Cardiac septum (tissue), 1 donor: ENCODE measurements around the gene MYH6. TPM values are rescaled to one million over a fixed set of nuclear protein-coding genes. Genes with fewer than 3 reads are reported as not detected.
A peak's percentile ranks its signal among the peaks of the same experiment; 100 is the strongest.
"Not testable (repeated sequence)": the region's sequence is repeated elsewhere in the genome, so short reads cannot be mapped to it uniquely, and the experiment has no call there.

Experiments
- DNase-seq: peaks from one replicate; pipeline ENCODE4 v3.0.0-alpha.2; 2020; ENCODE audit warnings: low spot score
- intact Hi-C: fragments of 100-400 bp; cut with DNase I; formaldehyde crosslinking; loops from one replicate; pipeline ENCODE4 v1.14.0; 2022
- total RNA-seq: library from RNA; stranded (reverse); fragmentation: NEBNext Ultra II Directional; extraction: Animal tissue kit (Norgen Biotek cat#: 25700); gene quantifications from one replicate; pipeline ENCODE4 v1.2.1, GENCODE V29; 2021
- donor health status: DM: no; HTN: no; CAD: no.

MYH6 gene
- total RNA-seq, 1 donor from 2014 or later, result 170 TPM

DNA sequence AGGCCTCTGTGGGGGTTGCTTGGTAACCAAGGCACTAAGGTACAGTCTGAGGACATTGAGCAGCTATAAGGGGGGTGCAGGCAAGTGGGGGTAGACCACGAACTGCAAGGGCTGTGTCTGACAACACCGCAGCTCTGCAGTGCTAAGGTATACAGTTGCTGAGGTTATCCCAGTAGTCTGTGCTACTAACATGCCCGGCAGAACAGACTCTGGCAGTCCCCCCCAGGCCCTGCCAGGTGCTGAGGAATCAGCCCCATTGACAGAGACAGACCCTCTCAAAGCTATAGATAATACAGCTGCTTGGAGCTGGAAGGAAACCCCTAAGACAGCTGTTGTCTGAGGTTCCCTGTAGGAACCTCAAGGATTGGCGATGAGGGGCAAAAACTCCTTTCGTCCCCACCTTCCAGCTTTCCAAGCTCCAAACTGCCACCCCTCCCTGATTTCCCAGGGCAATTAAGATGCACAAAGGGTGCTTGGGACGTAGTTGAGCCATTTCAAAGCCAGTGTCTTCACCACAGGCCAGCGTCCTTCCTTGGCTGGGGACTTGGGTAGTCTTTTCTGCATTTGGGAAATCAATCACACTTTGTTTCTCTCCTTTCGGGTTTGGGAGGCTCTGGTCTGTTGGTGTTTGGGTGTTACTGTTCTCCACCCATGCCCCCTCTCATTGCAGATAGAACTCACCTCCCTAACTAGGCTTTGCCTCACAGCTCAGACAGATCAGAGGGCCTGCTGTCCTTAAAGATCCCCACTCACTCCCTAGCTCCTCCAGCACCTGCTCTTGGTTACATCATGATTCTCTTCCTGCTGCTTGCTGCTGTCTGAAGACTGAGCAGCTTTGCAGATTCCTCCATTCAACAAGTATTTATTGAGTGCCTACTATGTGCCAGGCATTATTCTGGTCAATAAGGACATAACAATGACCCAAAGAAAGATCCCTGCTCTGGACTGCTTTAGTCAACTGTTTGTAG is 29.3 kb upstream of the MYH6 start:
- intact Hi-C loops, result no loop called here
- DNase-seq, result no peak

DNA sequence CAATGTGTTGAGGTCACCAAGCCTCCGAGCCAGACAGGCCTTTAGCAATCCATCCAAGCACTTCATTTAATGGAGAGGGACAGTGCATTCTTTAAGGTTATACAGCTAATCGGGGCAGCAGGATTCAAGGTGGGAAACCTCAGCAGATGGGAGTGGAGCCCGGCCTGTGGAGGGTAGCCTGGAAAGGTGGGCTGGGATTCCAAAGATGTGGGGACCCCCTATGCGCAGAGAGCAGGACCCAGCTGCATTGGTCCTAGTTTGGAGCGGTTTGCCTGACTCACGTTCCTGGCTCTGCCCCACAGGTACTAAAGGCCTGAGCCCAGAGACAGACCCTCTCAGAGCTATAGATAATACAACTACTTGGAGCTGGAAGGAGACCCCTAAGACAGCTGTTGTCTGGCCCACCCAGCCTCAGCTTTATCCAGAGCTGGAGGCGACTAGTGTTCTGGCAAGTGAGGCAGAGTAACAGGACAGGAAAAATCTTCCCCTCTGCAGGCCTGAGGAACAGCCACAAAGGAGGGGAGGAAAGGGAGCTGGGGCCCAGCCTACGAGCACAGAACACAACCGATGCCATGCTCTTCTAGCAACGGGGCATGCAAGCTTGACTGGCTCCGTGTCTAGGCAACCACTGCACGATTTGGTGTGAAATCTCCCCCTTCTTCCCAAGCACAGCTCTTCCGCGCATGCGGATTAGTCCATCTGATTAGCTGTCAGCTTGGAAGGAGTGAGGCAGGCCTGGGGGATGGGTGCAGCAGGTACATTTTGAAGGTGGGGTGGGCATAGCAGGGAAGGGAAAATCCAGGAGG is 28.5 kb upstream of the MYH6 start:
- intact Hi-C loops, result no loop called here
- peak; percentile 72 for DNase-seq

DNA sequence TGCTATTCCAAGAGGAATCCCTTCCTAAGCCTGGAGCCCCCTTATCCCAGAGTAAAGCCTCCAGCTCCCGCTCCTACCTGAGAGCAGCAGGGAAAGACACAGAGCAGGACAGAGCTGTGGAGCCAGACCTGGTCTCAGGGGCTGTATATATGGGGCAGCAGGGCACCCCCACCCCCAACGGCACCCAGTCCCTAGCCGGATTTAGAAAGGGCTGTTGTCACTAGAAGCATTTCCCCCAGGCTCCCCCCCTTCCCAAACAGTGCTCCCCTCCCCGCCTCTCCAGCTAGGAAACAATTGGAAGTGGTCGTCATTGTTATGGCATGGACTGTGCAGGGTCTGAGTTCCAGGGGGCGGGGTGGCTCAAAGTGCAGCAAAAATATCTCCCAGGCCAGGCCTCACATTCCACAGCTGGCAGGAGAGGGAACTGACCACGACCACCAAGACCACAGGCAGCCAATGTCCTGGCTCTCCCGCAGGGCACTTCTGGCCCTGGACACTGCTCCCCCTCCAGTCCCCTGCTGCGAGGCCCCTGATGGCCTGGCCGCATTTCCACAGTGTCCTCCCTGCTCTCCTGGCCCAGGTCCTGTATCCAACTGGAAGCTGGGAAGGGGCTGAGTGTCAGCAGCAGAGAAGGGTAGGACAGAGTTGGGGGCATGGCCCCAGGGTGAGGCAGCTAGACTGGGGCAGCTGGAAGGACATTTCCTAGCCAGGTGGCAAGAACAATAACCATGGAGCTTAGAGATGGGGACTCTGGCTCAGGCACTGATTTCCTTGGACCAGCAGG is 27.7 kb upstream of the MYH6 start, which contains the start of gene MYH7:
Gene MYH7 (minus strand): TSS at position 118 of the 784 bp plus-strand sequence. CDS start 1,928 bp downstream, outside the sequence.
- peak; percentile 88 for DNase-seq

DNA sequence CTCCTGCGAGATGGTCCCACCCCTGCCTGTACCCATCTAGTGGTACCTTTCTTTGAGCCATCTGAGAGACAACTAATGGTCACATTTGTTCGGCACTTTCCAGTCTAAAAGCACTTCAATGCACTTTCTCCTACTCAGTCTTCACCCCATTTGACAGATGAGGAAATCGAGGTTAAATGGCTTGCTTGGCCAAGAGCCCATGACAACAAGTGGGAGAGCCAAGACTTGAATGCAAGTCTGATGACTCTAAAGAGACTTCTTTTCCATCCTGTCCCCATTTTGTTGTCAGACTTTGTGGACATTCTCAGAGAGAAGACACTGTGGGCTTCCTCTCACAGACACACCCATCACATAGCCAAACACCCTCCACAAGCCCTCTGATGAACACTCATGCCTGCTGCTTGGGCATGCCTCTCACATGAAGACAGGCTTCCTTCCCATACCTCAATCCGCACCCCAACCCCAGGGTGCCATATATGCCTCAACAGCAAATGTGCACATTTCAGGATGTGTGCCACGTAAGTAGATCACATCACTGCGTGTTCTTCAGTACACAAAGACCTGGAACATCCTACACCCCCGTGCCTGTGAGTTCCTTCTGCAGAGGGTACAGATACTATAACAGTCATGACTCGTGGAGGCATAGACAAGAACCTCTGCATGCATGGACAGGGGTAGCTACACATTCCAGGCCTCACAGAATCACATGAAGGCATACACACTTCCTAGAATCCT is 26.6 kb upstream of the MYH6 start:
- peak; percentile 47 for DNase-seq
- intact Hi-C loops, result no loop called here

More for the DNA sequence above, 27.7 kb upstream of the MYH6 start, which contains the start of gene MYH7:
- intact Hi-C loops, result no loop called here

DNA sequence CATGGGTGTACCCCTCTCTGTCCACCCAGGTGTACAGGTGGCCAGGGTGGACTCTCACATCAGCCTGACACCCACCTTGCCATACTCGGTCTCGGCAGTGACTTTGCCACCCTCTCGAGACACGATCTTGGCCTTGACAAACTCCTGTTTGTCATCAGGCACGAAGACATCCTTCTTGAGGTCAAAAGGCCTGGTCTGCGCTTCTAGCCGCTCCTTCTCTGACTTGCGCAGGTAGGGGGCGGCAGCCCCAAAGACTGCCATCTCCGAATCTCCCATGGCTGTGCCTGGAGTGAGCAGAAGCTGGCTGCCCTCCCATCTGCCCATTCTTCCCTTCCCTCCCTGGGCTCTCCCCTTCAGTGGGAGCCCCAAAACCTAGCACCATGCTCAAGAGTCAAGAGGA is 25.4 kb upstream of the MYH6 start:
- peak; percentile 80 for DNase-seq
- intact Hi-C loops, result no loop called here

- DNase-seq, result peak; percentile 71
- intact Hi-C loops, result no loop called here
These were observed 24.9 kb upstream of the MYH6 start for GRCh38 chr14:23432946-23433345.

DNA sequence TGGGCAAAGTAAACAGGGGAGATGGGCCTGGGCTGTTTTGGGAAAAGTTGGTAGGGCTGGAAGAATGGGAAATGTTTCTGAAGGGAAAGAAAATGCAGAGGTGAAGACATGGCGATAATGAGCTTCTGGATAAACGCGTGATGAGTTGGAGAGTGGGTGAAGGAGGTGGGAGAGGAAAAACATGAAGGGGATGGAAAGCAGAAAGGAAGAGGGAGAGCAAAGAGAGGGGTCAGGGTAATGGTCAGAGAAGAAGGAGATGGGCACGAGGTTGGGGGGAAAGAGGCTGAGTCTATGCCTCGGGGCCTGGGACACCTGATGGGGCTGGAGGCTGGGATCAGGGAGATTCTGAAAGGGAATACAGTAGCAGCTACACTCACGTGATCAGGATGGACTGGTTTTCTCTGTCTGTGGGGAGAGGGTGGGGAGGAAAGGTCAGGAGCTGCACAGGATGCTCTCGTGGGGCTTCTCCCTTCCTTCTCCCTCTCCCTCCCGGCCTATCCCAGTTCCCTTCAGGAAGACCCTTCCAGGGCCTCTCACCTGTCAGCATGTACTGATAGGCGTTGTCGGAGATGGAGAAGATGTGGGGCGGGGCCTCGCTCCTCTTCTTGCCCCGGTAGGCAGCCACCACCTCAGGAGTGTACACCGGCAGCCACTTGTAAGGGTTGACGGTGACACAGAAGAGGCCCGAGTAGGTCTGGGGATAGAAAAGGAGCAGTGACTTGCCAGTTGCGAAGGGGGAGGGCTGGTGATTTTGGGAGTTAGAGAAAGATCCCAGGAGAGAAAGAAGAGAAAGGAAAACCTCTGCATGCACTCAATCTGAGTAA is 24.2 kb upstream of the MYH6 start:
- DNase-seq, result peak; percentile 74
- intact Hi-C loops, result no loop called here

- DNase-seq, result peak; percentile 71
- intact Hi-C loops, result no loop called here
These were observed 23.4 kb upstream of the MYH6 start for GRCh38 chr14:23431486-23431885.

DNA sequence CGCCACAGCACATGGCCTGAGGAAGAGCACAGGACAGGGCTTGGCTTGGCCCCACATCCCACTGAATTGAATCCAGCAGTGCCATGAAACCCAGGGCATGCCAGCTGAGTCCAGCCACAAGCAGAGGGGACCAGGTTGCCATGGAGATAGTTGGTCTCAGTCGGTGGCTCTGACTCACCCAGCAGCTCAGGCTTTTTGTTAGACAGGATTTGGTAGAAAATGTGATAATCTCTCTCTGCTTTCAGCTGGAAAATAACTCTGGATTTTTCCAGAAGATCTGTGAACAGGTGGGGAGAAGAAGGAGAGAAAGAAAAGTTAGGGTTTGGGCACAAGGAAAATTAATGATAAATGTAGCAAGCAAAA is 22.6 kb upstream of the MYH6 start:
- intact Hi-C loops, result no loop called here
- DNase-seq, result no peak

GRCh38 chr14:23430016-23430722 is 22.1 kb upstream of the MYH6 start:
- intact Hi-C loops, result no loop called here
- DNase-seq, result peak; percentile 75

- DNase-seq, result peak; percentile 71
- intact Hi-C loops, result no loop called here
These were observed 20.8 kb upstream of the MYH6 start for GRCh38 chr14:23428686-23429495.

DNA sequence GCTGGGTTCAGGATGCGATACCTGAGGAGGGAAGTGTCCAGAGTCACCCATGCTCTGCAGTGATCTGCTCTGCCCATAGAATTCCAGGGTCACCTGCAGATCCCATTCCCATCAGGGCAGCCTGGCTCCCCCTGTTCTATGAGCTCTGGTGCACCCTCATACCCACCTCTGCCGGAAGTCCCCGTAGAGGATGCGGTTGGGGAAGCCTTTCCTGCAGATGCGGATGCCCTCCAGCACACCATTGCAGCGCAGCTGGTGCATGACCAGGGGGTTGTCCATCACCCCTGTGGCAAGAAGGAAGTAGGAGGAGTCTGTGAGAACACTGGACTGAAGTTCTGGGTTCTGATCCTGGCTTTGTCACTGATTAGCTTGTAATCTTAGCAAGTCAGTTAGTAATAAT is 17.7 kb upstream of the MYH6 start:
- DNase-seq, result peak; percentile 9
- intact Hi-C loops, result not testable (repeated sequence)

- intact Hi-C loops, result no loop called here
These were observed 17.1 kb upstream of the MYH6 start for GRCh38 chr14:23425169-23425568.

DNA sequence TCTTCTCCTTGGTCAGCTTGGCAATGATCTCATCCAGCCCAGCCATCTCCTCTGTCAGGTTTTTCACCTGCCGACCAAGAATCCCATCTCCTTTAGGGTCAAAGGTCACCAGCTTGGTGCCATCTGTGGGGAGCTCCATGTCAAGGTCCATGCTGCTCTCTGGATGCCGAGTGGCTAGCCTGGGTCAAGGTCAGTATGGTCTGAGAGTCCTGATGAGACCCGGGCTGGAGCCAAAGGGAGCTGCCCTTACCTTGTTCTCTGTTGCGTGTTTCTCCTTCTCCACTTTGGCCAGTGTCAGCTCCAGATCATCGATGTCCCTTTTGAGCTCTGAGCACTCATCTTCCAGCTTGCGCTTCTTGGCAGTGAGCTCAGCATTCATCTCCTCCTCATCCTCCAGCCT is 15.6 kb upstream of the MYH6 start:
- intact Hi-C loops, result no loop called here
- DNase-seq, result no peak

More at GRCh38 chr14:23425169-23425568, 17.1 kb upstream of the MYH6 start:
- DNase-seq, result no peak

DNA sequence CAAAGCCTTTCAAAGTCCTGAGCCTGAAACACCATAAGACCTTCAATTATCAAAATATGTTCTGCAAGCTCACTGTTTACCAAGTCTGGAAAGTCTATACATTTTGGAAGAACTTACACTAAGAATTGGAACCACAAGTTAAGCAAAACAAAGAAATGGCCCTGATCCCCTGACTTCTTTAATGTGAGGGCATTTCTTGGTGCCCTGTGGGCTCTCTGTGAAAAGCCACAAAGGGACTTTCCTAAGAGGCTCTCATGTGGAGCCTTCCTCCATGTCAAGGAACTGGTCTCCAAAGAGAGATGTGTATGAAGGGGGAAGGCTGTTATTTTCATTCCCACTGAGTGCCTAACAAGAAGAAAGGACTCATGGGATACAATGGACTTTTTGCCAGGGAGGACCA is 13.5 kb upstream of the MYH6 start:
- intact Hi-C loops, result no loop called here
- DNase-seq, result no peak

GRCh38 chr14:23419646-23420045 is 11.6 kb upstream of the MYH6 start:
- intact Hi-C loops, DNase-seq: not testable (repeated sequence)

GRCh38 chr14:23418021-23418420 is 9.9 kb upstream of the MYH6 start:
- intact Hi-C loops, result no loop called here
- no peak for DNase-seq
